Liver (tissue), 9 donors: Measurements from ENCODE around the gene LHX3. TPM values are rescaled to one million over a fixed set of nuclear protein-coding genes. Genes with fewer than 3 reads are reported as not detected.

Source experiments
- DNase-seq: peaks from one replicate; pipeline ENCODE4 v3.0.0-alpha.2; 2017; ENCODE audit warnings: low spot score
- H3K27ac ChIP-seq, 2 donors: one replicate each; pipeline ENCODE4 v1.7.0; 2013; ENCODE audit warnings: inconsistent platforms in 2 of 2, low read length in 2 of 2, control low read depth in 1 of 2, low read depth in 1 of 2, mild to moderate bottlenecking in 1 of 2
- H3K27me3 ChIP-seq, 4 donors: one replicate each; pipeline versions ENCODE4 v1.6.1 to v1.7.0; 2013; ENCODE audit warnings: low read length in 3 of 4, inconsistent platforms in 1 of 4, mild to moderate bottlenecking in 1 of 4, moderate library complexity in 1 of 4; ENCODE audit not compliant: control insufficient read depth in 4 of 4, insufficient read depth in 4 of 4
- H3K36me3 ChIP-seq, 4 donors: one replicate each; pipeline versions ENCODE4 v1.6.1 to v1.7.0; 2013; ENCODE audit warnings: low read length in 3 of 4, mild to moderate bottlenecking in 3 of 4, low read depth in 1 of 4, moderate library complexity in 1 of 4; ENCODE audit not compliant: control insufficient read depth in 4 of 4, insufficient read depth in 3 of 4
- H3K4me1 ChIP-seq, 4 donors: one replicate each; pipeline versions ENCODE4 v1.6.1 to v1.7.0; 2013; ENCODE audit warnings: low read length in 3 of 4, mild to moderate bottlenecking in 3 of 4, moderate library complexity in 1 of 4; ENCODE audit not compliant: control insufficient read depth in 4 of 4, insufficient read depth in 4 of 4
- H3K4me3 ChIP-seq, 3 donors: one replicate each; pipeline versions ENCODE4 v1.6.1 to v1.7.0; 2013; ENCODE audit warnings: low read length in 3 of 3, control low read depth in 1 of 3, low read depth in 1 of 3, mild to moderate bottlenecking in 1 of 3
- H3K9ac ChIP-seq, 2 donors: one replicate each; pipeline ENCODE4 v1.7.0; 2013; ENCODE audit warnings: low read length in 2 of 2, mild to moderate bottlenecking in 2 of 2, moderate library complexity in 2 of 2, control low read depth in 1 of 2, low read depth in 1 of 2
- H3K9me3 ChIP-seq, 4 donors: one replicate each; pipeline versions ENCODE4 v1.6.1 to v1.7.0; 2013; ENCODE audit warnings: low read length in 3 of 4; ENCODE audit not compliant: control insufficient read depth in 4 of 4
- CTCF ChIP-seq: fragments of 150-350 bp; IDR thresholded peaks from 2 replicates; pipeline ENCODE4 v1.5.1; 2017; ENCODE audit warnings: improper control_type of control experiment, low read depth, low read length; ENCODE audit not compliant: missing input control
- EGR1 ChIP-seq, 2 donors: IDR thresholded peaks; 2 replicates each; pipeline ENCODE4 v1.6.1; 2016 to 2018; ENCODE audit warnings: antibody characterized with exemption in 2 of 2, low read depth in 2 of 2
- FOXA1 ChIP-seq: IDR thresholded peaks from 2 replicates; pipeline ENCODE4 v1.6.1; 2016; ENCODE audit warnings: antibody characterized with exemption
- FOXA2 ChIP-seq: IDR thresholded peaks from 2 replicates; pipeline ENCODE4 v1.6.1; 2016; ENCODE audit warnings: antibody characterized with exemption
- GABPA ChIP-seq, 2 donors: IDR thresholded peaks in 1 of 2; conservative IDR thresholded peaks in 1 of 2; 2 replicates each; pipeline ENCODE4 v1.6.1; 2016; ENCODE audit warnings: antibody characterized with exemption in 2 of 2, mild to moderate bottlenecking in 1 of 2, moderate library complexity in 1 of 2
- HNF4A ChIP-seq, 2 donors: conservative IDR thresholded peaks; 2 replicates each; pipeline ENCODE4 v1.6.1; 2016; ENCODE audit warnings: antibody characterized with exemption in 2 of 2, mild to moderate bottlenecking in 2 of 2
- HNF4G ChIP-seq: IDR thresholded peaks from 2 replicates; pipeline ENCODE4 v1.6.1; 2016; ENCODE audit warnings: antibody characterized with exemption
- JUND ChIP-seq, 2 donors: IDR thresholded peaks; 2 replicates each; pipeline ENCODE4 v1.6.1; 2016; ENCODE audit warnings: antibody characterized with exemption in 2 of 2
- MAX ChIP-seq: IDR thresholded peaks from 2 replicates; pipeline ENCODE4 v1.6.1; 2016; ENCODE audit warnings: antibody characterized with exemption
- NR2F2 ChIP-seq: IDR thresholded peaks from 2 replicates; pipeline ENCODE4 v1.6.1; 2016; ENCODE audit warnings: antibody characterized with exemption
- REST ChIP-seq: IDR thresholded peaks from 2 replicates; pipeline ENCODE4 v1.6.1; 2016; ENCODE audit warnings: antibody characterized with exemption, mild to moderate bottlenecking
- RXRA ChIP-seq, 2 donors: IDR thresholded peaks; 2 replicates each; pipeline ENCODE4 v1.6.1; 2017 to 2018; ENCODE audit warnings: antibody characterized with exemption in 2 of 2, mild to moderate bottlenecking in 1 of 2
- SP1 ChIP-seq: IDR thresholded peaks from 2 replicates; pipeline ENCODE4 v1.6.1; 2018; ENCODE audit warnings: antibody characterized with exemption, mild to moderate bottlenecking
- YY1 ChIP-seq: IDR thresholded peaks from 2 replicates; pipeline ENCODE4 v1.6.1; 2016; ENCODE audit warnings: antibody characterized with exemption, mild to moderate bottlenecking
- ZBTB33 ChIP-seq: IDR thresholded peaks from 2 replicates; pipeline ENCODE4 v1.6.1; 2016; ENCODE audit warnings: antibody characterized with exemption
- WGBS: extraction: QIAGEN DNeasy Blood & Tissue Kit; methylation state at CpG from one replicate; pipeline ENCODE4 v1.1.7; 2013; 5-methylcytosine and 5-hydroxymethylcytosine counted together
- polyA plus RNA-seq, 2 donors: library from polyadenylated mRNA; stranded (reverse) in 1 of 2; unstranded in 1 of 2; fragments of 200-250 nt in 1 of 2; fragments of >200 nt in 1 of 2; fragmentation: Nextera tagmentation in 1 of 2; extraction: Ambion mirVana in 1 of 2; gene quantifications; one replicate each; pipeline versions ENCODE4 v1.2.1 to v1.2.3, GENCODE V29; 2013 to 2015
- total RNA-seq, 2 donors: library from RNA; depleted of rRNA; stranded (reverse); fragments of >200 nt; gene quantifications; one replicate each; pipeline ENCODE4 v1.2.3, GENCODE V29; 2014
- donor health status: healthy.
- donor health status: healthy.
- donor health status: healthy.
- donor health status: healthy.
- donor health status: healthy.

The LHX3 gene
- total and polyA plus RNA-seq, 4 donors = not detected

GRCh38 chr9:136182850-136183422 is 22.0 kb downstream of the LHX3 start (continued):
- TF ChIP-seq FOXA1 = no peak

GRCh38 chr9:136182420-136182787 is 22.5 kb downstream of the LHX3 start:
- no peak overlapping the region for H3K9ac ChIP-seq
- H3K27ac ChIP-seq = no peak overlapping the region
- DNase-seq = no peak
- H3K4me1 ChIP-seq = no peaks in the 10 kb centered on the region
- H3K27me3 ChIP-seq = peaks cover 0 to 2% (median 0%) of the 10 kb centered on the region in 4 donors
- H3K36me3 ChIP-seq = no peaks in the 10 kb centered on the region
- TF ChIP-seq REST (no peak), FOXA2 (no peak), HNF4A (conservative IDR thresholded peaks at IDR 0.05) (no peak), JUND (IDR thresholded peaks at IDR 0.05) (no peak), NR2F2 (no peak), RXRA (IDR thresholded peaks at IDR 0.05) (no peak), EGR1 (IDR thresholded peaks at IDR 0.05; ENCODE audit: low read depth in 2 of 2) (no peak), ZBTB33 (no peak), FOXA1 (no peak), MAX (no peak), SP1 (no peak), HNF4G (no peak)
- H3K4me3 ChIP-seq = no peak overlapping the region
- no peaks in the 10 kb centered on the region for H3K9me3 ChIP-seq
- WGBS = 75% methylated on average over 14 of the region's 14 CpGs

GRCh38 chr9:136181784-136182419 is 23.0 kb downstream of the LHX3 start:
- no peak overlapping the region for H3K27ac ChIP-seq
- H3K36me3 ChIP-seq = no peaks in the 10 kb centered on the region
- no peaks in the 10 kb centered on the region for H3K9me3 ChIP-seq
- H3K9ac ChIP-seq = no peak overlapping the region
- 60% methylated on average over 8 of the region's 8 CpGs for WGBS
- H3K4me3 ChIP-seq = no peak overlapping the region
- peaks cover 0 to under 1% (median 0%) of the 10 kb centered on the region in 4 donors for H3K27me3 ChIP-seq
- no peak for DNase-seq
- H3K4me1 ChIP-seq = no peaks in the 10 kb centered on the region
- no peak for TF ChIP-seq GABPA (IDR thresholded peaks at IDR 0.05 in 1 of 2, conservative IDR thresholded peaks at IDR 0.05 in 1 of 2)
- no peak for TF ChIP-seq EGR1 (IDR thresholded peaks at IDR 0.05; ENCODE audit: low read depth in 2 of 2)
- TF ChIP-seq HNF4A (conservative IDR thresholded peaks at IDR 0.05) = no peak
- no peak for TF ChIP-seq REST
- no peak for TF ChIP-seq CTCF
- no peak for TF ChIP-seq RXRA (IDR thresholded peaks at IDR 0.05)
- TF ChIP-seq ZBTB33 = no peak
- no peak for TF ChIP-seq JUND (IDR thresholded peaks at IDR 0.05)
- no peak for TF ChIP-seq FOXA1
- TF ChIP-seq YY1 = no peak
- TF ChIP-seq MAX = no peak
